Neural cell (in vitro differentiated cells): Measurements from ENCODE around the gene MBD2.

ENCODE experiments used
- EP300 ChIP-seq: fragments of 450-650 bp; conservative IDR thresholded peaks from 2 replicates; pipeline ENCODE4 v1.6.1; 2014; ENCODE audit warnings: antibody characterized with exemption, mild to moderate bottlenecking, moderate library complexity; ENCODE audit not compliant: poor library complexity, severe bottlenecking
- RAD21 ChIP-seq: fragments of 450-650 bp; conservative IDR thresholded peaks from 2 replicates; pipeline ENCODE4 v1.6.1; 2014; ENCODE audit warnings: antibody characterized with exemption, mild to moderate bottlenecking, moderate library complexity
- TF ChIP-seq, protein P1 (sequence below): fragments of 450-650 bp; IDR thresholded peaks from 2 replicates; pipeline ENCODE4 v1.5.1; 2014; ENCODE audit warnings: antibody characterized with exemption, mild to moderate bottlenecking, moderate library complexity; ENCODE audit not compliant: poor library complexity, severe bottlenecking

- TF ChIP-seq, protein P1, sequence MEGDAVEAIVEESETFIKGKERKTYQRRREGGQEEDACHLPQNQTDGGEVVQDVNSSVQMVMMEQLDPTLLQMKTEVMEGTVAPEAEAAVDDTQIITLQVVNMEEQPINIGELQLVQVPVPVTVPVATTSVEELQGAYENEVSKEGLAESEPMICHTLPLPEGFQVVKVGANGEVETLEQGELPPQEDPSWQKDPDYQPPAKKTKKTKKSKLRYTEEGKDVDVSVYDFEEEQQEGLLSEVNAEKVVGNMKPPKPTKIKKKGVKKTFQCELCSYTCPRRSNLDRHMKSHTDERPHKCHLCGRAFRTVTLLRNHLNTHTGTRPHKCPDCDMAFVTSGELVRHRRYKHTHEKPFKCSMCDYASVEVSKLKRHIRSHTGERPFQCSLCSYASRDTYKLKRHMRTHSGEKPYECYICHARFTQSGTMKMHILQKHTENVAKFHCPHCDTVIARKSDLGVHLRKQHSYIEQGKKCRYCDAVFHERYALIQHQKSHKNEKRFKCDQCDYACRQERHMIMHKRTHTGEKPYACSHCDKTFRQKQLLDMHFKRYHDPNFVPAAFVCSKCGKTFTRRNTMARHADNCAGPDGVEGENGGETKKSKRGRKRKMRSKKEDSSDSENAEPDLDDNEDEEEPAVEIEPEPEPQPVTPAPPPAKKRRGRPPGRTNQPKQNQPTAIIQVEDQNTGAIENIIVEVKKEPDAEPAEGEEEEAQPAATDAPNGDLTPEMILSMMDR = no peak
- TF ChIP-seq EP300 (no peak), RAD21 (no peak)
Measured at GRCh38 chr18:54187372-54187771, 37.1 kb downstream of the MBD2 start.
